Loucy (cell line): ENCODE results near the gene SLC15A3.

Experiments used
- EZH2phosphoT487 ChIP-seq: fragments of 200-600 bp; IDR thresholded peaks from 2 replicates; pipeline ENCODE4 v1.6.1; 2018; ENCODE audit warnings: antibody characterized with exemption, mild to moderate bottlenecking, moderate library complexity, borderline replicate concordance
- TF ChIP-seq, protein P1 (sequence below): fragments of 200-600 bp; sonication (generic); conservative IDR thresholded peaks from 2 replicates; pipeline ENCODE4 v1.5.1; 2014; ENCODE audit warnings: mild to moderate bottlenecking, antibody characterized with exemption, low read length

DNA sequence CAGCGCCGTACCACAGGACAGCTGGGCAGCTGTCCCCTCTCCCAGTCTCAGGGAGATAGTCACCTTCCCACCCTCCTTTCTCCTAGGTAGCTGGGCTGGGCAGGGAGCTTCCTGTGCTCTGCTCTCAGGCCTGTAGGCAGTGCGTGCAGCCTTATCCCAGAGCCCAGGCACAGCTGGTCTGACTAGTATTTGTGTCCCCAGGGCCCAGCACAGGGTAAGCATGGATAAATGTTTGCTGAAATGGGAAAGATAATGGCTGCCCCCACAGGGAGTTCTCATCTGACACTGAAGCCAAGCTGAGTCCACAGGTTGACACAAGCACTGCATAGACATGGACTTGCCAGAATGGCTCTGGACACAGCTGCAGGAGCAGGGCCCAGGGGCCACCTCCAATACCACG lies 9.8 kb downstream of the SLC15A3 start:
- TF ChIP-seq, protein P1, sequence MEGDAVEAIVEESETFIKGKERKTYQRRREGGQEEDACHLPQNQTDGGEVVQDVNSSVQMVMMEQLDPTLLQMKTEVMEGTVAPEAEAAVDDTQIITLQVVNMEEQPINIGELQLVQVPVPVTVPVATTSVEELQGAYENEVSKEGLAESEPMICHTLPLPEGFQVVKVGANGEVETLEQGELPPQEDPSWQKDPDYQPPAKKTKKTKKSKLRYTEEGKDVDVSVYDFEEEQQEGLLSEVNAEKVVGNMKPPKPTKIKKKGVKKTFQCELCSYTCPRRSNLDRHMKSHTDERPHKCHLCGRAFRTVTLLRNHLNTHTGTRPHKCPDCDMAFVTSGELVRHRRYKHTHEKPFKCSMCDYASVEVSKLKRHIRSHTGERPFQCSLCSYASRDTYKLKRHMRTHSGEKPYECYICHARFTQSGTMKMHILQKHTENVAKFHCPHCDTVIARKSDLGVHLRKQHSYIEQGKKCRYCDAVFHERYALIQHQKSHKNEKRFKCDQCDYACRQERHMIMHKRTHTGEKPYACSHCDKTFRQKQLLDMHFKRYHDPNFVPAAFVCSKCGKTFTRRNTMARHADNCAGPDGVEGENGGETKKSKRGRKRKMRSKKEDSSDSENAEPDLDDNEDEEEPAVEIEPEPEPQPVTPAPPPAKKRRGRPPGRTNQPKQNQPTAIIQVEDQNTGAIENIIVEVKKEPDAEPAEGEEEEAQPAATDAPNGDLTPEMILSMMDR = no peak
- TF ChIP-seq EZH2phosphoT487 = no peak
